ENCODE measurements around the gene RYR3.

The RYR3 gene

DNA sequence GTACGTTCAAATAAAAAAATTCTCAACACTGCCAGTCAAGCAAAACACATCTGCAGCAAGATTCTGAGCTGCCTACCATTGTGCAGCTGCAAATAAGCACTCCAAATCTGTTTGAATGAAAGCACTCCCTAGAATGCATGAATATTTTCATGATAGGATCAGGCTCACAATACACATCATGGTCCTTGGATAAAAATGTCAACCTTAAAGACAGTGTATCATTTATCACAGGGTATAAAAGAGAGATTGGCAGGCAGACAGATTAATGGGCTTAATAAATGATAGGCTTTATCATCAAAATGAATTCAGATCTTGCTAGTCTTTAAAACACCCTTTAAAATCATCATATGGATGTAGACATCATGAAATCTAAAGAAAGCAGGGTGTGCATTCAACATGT, 9.2 kb downstream of the RYR3 start:
- DNase-seq (ENCODE audit: low spot score), result no peak

DNA sequence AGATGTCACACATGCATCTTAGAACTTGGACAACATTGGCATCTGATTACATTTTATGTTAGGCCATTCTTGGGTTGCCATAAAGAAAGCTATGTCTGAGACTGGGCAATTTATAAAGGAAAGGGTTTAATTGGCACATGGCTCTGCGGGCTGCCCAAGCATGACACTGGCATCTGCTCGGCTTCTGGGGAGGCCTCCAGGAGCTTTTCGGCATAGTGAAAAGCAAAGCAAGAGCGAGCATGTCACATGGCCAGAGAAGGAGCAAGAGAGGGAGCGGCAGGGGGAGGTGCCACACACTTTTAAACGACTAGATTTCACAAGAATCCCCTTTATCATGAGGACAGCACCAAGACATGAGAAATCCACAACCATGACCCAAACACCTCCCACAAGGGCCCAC, 11.3 kb downstream of the RYR3 start:
- DNase-seq (ENCODE audit: low spot score), result no peak

- no peak for DNase-seq (ENCODE audit: low spot score)
Measured at GRCh38 chr15:33324609-33325008, 13.8 kb downstream of the RYR3 start.

DNA sequence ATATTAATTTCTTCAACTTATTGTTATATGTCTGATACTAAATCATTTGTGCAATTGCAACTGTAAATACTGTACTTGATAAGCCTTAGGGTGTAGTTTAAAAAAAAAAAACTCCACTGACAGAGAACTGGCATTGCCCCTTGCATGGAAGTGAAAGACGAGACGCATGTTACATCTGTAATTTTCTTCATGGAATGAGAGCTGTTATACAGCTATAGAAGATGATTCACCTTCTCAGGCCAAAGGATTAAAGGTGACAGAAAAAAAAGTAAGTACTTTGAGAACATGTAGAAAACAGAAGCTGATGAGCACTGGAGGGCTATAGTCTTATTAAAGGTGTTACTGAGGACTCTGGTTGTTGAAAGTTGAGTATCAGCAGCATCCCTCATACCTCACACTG, 16.1 kb downstream of the RYR3 start:
- DNase-seq (ENCODE audit: low spot score), result no peak

GRCh38 chr15:33328106-33328505, 17.3 kb downstream of the RYR3 start:
- DNase-seq (ENCODE audit: low spot score), result no peak

DNA sequence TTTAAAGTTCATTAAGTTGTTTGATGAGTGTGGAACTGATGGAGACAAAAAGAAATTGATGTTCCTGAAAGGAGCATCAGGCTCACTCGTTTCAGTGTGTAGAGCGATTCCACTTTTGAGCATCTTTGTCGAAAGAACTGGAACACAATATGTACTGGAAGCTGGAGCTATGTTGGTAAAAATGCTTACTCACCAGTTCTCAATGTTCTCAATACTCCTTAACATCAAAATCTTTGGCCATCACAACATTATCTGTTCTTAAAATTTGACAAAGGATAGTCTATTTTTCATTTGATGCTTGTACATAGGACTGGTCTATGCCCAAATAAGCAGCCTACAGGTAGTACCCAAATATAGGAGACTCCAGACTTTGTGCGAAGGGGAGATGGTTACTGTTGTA, 18.7 kb downstream of the RYR3 start:
- no peak for DNase-seq (ENCODE audit: low spot score)

DNA sequence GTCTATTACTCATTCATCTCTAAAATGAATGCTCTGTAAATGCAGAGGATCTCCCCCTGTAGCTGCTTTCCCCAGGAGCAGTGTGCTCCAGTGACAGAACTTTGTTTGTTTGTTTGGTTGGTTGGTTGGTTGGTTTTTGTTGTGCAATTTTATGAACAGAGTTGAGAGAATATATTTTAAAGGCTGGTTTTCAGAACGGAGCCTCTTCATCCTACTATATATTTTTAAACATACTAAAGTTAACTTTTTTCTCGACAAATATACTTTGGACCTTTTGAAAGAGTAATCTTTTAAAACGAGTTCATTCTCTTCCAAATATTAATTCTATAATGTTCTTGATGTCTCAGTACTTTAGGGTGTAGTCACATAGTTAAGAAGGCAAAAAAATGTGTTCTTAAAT, 20.2 kb downstream of the RYR3 start:
- no peak for DNase-seq (ENCODE audit: low spot score)

GRCh38 chr15:33341953-33342352, 31.2 kb downstream of the RYR3 start:
- no peak for DNase-seq (ENCODE audit: low spot score)

DNA sequence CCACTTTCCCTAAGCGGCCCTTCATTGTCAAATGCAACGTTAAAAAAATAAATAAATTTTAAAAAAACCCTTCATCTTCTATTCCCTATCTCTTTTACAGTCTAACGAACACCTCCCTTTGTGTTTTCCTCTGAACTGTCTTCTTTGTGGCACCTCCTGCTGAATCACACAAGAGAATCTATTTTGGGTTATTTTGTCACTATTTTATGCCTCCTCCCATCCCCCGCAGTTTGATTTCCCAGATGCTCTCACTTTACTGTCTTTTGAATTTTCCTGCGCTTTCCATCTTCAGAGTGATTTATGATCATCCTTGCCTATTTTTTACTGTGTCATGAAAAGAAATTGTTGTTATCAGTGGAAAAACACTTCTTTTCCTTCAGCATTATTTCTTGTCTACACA, 32.5 kb downstream of the RYR3 start:
- DNase-seq (ENCODE audit: low spot score), result no peak

DNA sequence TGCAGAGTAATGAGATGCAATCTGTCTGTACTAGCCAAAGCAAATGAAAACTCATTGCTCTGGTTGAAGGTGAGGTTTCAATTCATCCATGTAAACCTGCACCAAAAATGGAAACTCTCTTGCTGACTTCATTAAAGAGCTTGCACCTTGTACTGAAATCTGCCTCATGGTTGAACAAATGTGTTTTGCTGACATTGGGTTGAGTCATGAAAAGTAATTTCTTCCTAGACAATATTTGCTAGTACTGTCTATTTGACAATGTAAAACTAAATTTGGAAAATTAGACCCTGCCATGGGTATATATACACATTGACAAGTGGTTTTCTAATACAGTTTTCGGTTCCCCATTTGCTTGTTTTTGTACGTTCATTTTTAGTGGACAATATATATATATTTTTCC, 33.3 kb downstream of the RYR3 start:
- no peak for DNase-seq (ENCODE audit: low spot score)

DNA sequence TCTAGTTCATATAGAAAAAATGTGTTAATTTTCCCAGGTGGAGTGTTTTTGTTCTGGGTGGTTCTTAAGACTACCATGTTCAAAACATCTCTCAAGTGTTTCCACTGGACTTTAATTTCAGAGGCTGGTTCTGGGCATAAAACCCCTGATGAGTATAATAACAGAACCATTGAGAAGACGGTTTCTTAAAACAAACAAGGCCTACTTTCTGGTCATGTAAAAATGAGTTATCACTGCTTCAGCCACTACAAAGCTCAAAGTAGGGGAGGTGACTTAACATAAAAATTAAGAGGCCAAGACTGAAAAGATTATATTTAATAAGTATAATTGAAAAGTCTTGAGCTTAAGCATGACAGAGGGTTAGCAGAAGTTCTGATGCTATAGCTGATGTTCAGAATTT, 33.8 kb downstream of the RYR3 start:
- no peak for DNase-seq (ENCODE audit: low spot score)

DNA sequence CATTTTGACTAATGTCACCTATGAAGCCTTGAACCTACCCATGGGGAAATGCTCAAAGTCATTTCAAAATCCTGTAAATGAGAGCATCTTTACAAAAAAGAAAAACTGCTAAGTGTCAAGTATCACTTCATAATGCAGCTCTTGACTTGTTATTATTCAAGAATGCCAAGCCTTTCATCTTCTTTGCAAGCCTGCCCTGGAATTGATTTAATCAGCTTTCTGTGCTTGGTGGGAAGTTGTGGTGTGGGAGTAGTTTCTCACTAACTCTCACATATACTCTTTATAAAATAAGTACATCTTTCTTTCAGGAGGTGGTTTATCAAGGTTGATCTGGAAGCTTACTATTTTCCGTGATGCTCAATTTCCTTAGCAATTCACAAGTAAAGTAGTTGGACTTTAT, 43.6 kb downstream of the RYR3 start:
- no peak for DNase-seq (ENCODE audit: low spot score)

DNA sequence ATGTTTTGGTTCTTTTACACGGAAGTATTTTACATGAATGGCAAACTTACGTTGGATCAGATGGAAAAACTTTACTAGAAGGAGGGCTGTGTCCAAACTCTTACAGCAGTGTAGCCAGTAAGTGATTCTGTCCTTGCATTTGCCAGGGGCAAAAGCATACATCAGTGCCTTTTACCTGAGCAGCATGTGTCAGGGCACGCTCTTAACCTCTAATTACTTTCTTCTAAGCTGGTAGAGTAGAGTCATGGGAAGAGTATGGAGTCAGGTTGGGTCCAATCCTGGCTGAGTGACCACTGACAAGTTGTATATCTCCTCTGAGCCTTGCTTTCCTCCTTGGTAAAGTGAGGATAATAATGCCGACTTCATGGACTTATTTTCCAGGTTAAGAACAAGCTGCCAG, 47.1 kb downstream of the RYR3 start:
- DNase-seq (ENCODE audit: low spot score), result no peak

GRCh38 chr15:33358306-33358705, 47.5 kb downstream of the RYR3 start:
- no peak for DNase-seq (ENCODE audit: low spot score)

DNA sequence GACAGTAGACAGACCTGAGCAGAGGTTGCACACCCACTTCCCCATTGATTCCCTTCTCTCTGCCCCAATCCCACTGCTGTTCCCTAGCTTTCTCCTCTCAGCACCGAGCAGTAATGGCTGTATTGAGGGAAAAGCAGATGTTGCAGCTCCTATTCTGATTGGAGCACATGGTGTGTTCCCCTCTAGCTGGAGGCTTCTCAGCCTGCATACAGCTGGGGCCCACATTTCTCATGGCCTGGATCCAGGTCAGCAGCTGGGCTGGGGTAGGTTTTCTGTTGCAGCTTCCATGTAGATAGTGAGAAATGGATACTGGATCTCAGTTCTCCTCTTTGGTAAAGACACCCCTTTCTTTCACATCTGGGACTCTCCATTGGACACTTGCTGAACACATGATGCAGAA, 50.1 kb downstream of the RYR3 start:
- DNase-seq (ENCODE audit: low spot score), result no peak

DNA sequence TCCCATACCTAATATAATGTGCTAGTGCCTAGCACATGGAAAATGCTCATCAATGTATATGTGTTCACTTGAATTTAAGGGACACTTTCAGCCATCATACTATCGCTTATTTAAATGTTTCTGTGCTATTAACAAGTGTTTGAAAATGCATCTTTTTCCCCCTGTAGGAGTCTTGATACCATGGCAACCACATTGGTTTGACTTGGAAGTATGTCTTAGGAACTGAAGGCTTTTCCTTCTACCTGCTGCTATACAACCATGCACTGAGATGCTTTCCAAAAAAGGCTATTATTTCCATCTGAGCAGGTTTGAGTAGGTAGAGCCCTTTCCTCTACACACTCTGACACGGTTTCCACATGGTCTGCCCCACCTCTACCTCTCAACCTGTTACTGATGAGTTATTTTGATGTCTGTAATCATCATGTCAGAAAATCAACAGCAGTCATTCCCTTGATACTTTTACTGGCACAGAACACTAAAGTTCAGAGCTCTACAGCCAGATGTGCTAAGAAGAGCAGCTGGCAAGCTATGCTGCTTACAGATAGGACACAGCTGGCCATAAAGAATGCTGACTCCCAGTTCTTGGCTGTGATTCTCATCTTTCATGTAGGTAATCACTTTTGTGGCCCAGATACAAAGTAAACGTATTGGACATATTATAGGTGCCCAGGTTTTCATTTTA, 59.3 kb downstream of the RYR3 start:
- DNase-seq (ENCODE audit: low spot score), result no peak

GRCh38 chr15:33370623-33371020, 59.9 kb downstream of the RYR3 start:
- DNase-seq (ENCODE audit: low spot score), result no peak

- no peak for DNase-seq (ENCODE audit: low spot score)
Measured at GRCh38 chr15:33371159-33371558, 60.4 kb downstream of the RYR3 start.

DNA sequence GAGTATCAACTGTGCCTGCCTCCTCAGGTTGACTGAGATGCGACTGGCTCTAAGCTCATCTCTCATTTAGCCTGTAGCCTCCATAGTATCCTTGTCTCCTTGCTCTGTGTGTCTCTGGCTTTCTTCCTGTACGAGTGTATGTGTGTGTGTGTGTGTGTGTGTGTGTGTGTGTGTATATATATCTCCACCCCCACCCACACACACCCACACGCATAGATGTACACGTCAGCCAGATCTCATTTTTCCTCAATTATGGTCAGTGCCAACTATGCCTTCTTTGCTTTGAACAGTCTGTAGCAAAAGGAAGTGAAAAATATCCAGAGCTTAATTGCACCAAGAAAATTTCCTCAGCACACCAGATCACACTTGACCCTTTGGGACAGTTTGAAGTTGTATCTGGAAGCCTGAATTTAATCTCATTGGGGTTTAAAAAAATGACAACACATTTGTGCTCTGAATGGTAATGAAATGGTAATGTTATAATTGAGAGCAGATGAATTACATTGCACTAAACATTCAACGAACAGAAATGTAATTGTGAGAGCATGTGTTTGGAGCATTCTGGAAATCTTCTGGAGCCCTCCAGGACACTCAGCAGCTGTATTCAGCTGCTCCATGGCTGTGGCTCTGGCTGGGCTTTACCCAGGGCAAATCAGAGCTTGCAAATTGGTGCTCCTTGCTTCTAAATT, 63.6 kb downstream of the RYR3 start:
- no peak for DNase-seq (ENCODE audit: low spot score)

DNA sequence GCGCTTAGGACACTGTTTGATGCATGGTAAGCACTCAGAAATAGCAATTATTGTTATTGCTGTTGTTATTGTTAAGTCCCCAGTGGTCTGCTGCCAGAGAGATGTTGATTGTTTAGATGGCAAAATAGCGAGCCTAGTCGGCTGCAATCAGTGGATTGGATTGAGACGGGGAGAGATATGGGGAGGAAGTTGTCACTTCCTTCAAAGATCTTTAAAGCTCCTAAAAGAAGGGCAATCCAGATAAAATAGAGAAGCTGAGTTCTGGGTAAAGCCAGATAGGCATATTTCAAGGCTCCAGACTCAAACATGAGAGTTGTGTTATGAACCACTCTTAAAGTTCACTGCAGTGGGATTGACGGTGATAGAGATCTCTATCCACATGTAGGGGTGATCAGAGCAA, 64.5 kb downstream of the RYR3 start:
- DNase-seq (ENCODE audit: low spot score), result no peak

DNA sequence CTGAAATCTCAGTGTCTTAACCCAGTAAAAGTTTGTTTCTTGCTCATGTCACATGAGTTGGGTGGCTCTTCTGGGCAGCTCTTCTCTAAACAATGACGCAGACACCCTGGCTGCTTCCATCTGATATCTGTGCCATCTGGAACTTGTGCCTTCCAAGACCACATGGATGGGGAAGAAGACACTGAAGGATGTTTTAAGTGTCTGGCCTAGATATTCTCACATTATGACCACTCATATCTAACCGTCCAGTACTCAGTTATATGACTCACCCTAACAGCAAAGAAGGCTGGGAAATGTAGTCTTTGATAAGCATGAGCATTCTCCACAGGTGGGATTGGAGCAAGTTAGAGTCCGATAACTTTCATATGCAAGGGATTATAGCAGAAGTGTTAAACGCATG, 66.4 kb downstream of the RYR3 start:
- no peak for DNase-seq (ENCODE audit: low spot score)

DNA sequence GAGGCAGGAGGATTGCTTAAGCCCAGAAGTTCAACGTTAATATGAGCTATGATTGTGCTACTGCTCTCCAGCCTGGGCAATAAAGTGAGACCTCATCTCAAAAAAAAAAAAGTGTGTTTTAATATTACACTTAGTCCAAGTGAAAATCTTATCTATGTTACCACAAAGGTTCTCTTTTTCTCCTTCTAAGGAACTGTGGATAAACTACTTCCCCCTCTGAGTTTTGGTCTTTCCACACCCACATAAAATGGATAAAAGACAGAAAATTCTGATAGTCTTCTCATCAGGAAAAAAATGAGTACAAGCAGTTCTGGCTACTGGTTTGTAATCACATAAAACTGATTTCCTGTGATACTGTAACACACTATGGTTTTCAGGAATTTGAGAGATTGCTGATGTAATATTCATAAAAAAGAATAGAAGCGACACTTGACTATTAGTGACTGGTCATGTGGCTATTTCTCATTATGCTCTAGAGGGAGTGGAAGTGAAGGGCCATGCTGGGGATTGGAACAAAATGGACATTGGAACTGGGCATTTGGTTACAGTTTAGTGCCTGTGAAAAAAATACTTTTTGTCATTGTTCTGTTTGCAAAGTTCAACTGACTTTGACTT, 68.2 kb downstream of the RYR3 start:
- no peak for DNase-seq (ENCODE audit: low spot score)

DNA sequence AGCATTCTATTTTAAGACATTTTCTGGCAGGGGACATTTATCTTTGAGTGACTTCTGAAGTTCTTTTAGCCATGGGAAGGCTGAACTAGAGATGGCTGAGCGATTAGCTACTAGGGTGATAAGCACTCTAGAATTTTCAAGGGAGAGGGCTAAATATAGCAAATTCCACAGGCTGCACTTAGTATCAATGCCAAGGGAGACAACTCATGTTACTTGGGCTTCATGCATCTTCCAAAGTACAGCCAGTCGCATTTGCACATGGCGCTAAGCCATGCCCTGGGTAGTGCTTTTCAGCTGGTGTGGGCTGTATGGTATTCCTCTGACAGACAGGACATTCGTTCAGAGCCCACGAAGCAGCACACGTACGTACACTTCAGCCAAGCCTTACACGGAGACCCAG, 69.6 kb downstream of the RYR3 start:
- no peak for DNase-seq (ENCODE audit: low spot score)

GRCh38 chr15:33382491-33382890, 71.7 kb downstream of the RYR3 start:
- no peak for DNase-seq (ENCODE audit: low spot score)
